ENCODE measurements around the gene PGM1. TPM values are rescaled to one million over a fixed set of nuclear protein-coding genes. Genes with fewer than 3 reads are reported as not detected.

Gene PGM1
- total RNA-seq, 8 experiments from 2014 or later, result 24.4 to 50.1 (median 34.2) TPM

GRCh38 chr1:63622849-63623566 lies 29.8 kb downstream of the PGM1 start:
- ATAC-seq (replicated peaks in 6 of 8), result no peak
- Histone ChIP-seq H3K4me1 (replicated peaks in 1 of 2) (peaks cover 10 to 20% of the 10 kb centered on the region in 2 donors), H3K27ac (no peak overlapping the region), H3K4me3 (no peak overlapping the region)
- in situ Hi-C loops (cut with MboI; ENCODE audit: low pct_unique_long_range_greater_than_20kb in 2 of 9, low sequenced_read_pairs in 9 of 9, unreplicated experiment in 9 of 9), result loop anchor here in 6 of 9 experiments (25.0 kb wide), 1 partner anchor 614 kb away; no protein-coding TSS in a partner anchor
- 66 to 100% (median 82%) methylated on average over 1 to 7 of the region's 7 CpGs for WGBS, 10 experiments

- Histone ChIP-seq H3K4me1 (replicated peaks in 1 of 2) (peaks cover 10 to 20% of the 10 kb centered on the region in 2 donors), H3K4me3 (no peak overlapping the region), H3K27ac (no peak overlapping the region)
- 27 to 95% (median 50%) methylated on average over 1 to 4 of the region's 4 CpGs; no CpG with 5 or more reads in 2 of the 10 experiments for WGBS, 10 experiments
- peak in 5 of 8 experiments; percentile 31 to 66 (median 46) for ATAC-seq (replicated peaks in 6 of 8)
- in situ Hi-C loops (cut with MboI; ENCODE audit: low pct_unique_long_range_greater_than_20kb in 2 of 9, low sequenced_read_pairs in 9 of 9, unreplicated experiment in 9 of 9), result loop anchor here in 6 of 9 experiments (25.0 kb wide), 1 partner anchor 613 kb away; no protein-coding TSS in a partner anchor
Observed at GRCh38 chr1:63623952-63624351, 30.7 kb downstream of the PGM1 start.

- H3K4me3 ChIP-seq, result no peak overlapping the region
- no peak overlapping the region for H3K27ac ChIP-seq
- H3K4me1 ChIP-seq (replicated peaks in 1 of 2), result peaks cover 10 to 20% of the 10 kb centered on the region in 2 donors
- in situ Hi-C loops (cut with MboI; ENCODE audit: low pct_unique_long_range_greater_than_20kb in 2 of 9, low sequenced_read_pairs in 9 of 9, unreplicated experiment in 9 of 9), result loop anchor here in 6 of 9 experiments (25.0 kb wide), 1 partner anchor 612 kb away; no protein-coding TSS in a partner anchor
- ATAC-seq (replicated peaks in 6 of 8), result peak in 3 of 8 experiments; percentile 61 to 77 (median 71)
- WGBS, 10 experiments, result 0 to 94% (median 73%) methylated on average over 1 of the region's 1 CpG; no CpG with 5 or more reads in 3 of the 10 experiments
Observed at GRCh38 chr1:63624911-63625310, 31.7 kb downstream of the PGM1 start.

- Histone ChIP-seq H3K4me1 (replicated peaks in 1 of 2) (peaks cover 10 to 20% of the 10 kb centered on the region in 2 donors), H3K4me3 (no peak overlapping the region), H3K27ac (no peak overlapping the region)
- peak in 1 of 8 experiments; percentile 16 for ATAC-seq (replicated peaks in 6 of 8)
- in situ Hi-C loops (cut with MboI; ENCODE audit: low pct_unique_long_range_greater_than_20kb in 2 of 9, low sequenced_read_pairs in 9 of 9, unreplicated experiment in 9 of 9), result no loop called here
- WGBS, 10 experiments, result 50 to 100% (median 96%) methylated on average over 1 to 2 of the region's 2 CpGs; no CpG with 5 or more reads in 2 of the 10 experiments
Observed at GRCh38 chr1:63626222-63626621, 33.0 kb downstream of the PGM1 start.

- in situ Hi-C loops (cut with MboI; ENCODE audit: low pct_unique_long_range_greater_than_20kb in 2 of 9, low sequenced_read_pairs in 9 of 9, unreplicated experiment in 9 of 9), result no loop called here
- 80 to 100% (median 100%) methylated on average over 1 of the region's 1 CpG; no CpG with 5 or more reads in 1 of the 10 experiments for WGBS, 10 experiments
- Histone ChIP-seq H3K4me3 (no peak overlapping the region), H3K27ac (no peak overlapping the region), H3K4me1 (replicated peaks in 1 of 2) (peaks cover 8 to 15% of the 10 kb centered on the region in 2 donors)
- no peak for ATAC-seq (replicated peaks in 6 of 8)
Observed at GRCh38 chr1:63628607-63629006, 35.4 kb downstream of the PGM1 start.

GRCh38 chr1:63630238-63630637 lies 37.0 kb downstream of the PGM1 start:
- Histone ChIP-seq H3K4me3 (no peak overlapping the region), H3K4me1 (replicated peaks in 1 of 2) (peaks cover 0 to 5% of the 10 kb centered on the region in 2 donors), H3K27ac (no peak overlapping the region)
- ATAC-seq (replicated peaks in 6 of 8), result no peak
- in situ Hi-C loops (cut with MboI; ENCODE audit: low pct_unique_long_range_greater_than_20kb in 2 of 9, low sequenced_read_pairs in 9 of 9, unreplicated experiment in 9 of 9), result no loop called here
- WGBS, 10 experiments, result 50 to 90% (median 76%) methylated on average over 1 to 4 of the region's 4 CpGs; no CpG with 5 or more reads in 1 of the 10 experiments

GRCh38 chr1:63630666-63631065 lies 37.5 kb downstream of the PGM1 start:
- H3K4me3 ChIP-seq, result no peak overlapping the region
- ATAC-seq (replicated peaks in 6 of 8), result no peak
- H3K4me1 ChIP-seq (replicated peaks in 1 of 2), result peaks cover 0 to under 1% of the 10 kb centered on the region in 2 donors
- 17 to 100% (median 86%) methylated on average over 1 of the region's 1 CpG; no CpG with 5 or more reads in 2 of the 10 experiments for WGBS, 10 experiments
- in situ Hi-C loops (cut with MboI; ENCODE audit: low pct_unique_long_range_greater_than_20kb in 2 of 9, low sequenced_read_pairs in 9 of 9, unreplicated experiment in 9 of 9), result no loop called here
- no peak overlapping the region for H3K27ac ChIP-seq

GRCh38 chr1:63632110-63632509 lies 38.9 kb downstream of the PGM1 start:
- in situ Hi-C loops (cut with MboI; ENCODE audit: low pct_unique_long_range_greater_than_20kb in 2 of 9, low sequenced_read_pairs in 9 of 9, unreplicated experiment in 9 of 9), result no loop called here
- Histone ChIP-seq H3K27ac (no peak overlapping the region), H3K4me3 (no peak overlapping the region), H3K4me1 (replicated peaks in 1 of 2) (no peaks in the 10 kb centered on the region)
- WGBS, 10 experiments, result 40 to 93% (median 78%) methylated on average over 1 to 5 of the region's 5 CpGs; no CpG with 5 or more reads in 2 of the 10 experiments
- no peak for ATAC-seq (replicated peaks in 6 of 8)

GRCh38 chr1:63633281-63633680 lies 40.1 kb downstream of the PGM1 start:
- H3K4me1 ChIP-seq (replicated peaks in 1 of 2), result no peaks in the 10 kb centered on the region
- in situ Hi-C loops (cut with MboI; ENCODE audit: low pct_unique_long_range_greater_than_20kb in 2 of 9, low sequenced_read_pairs in 9 of 9, unreplicated experiment in 9 of 9), result no loop called here

GRCh38 chr1:63634471-63634870 lies 41.3 kb downstream of the PGM1 start:
- in situ Hi-C loops (cut with MboI; ENCODE audit: low pct_unique_long_range_greater_than_20kb in 2 of 9, low sequenced_read_pairs in 9 of 9, unreplicated experiment in 9 of 9), result no loop called here
- Histone ChIP-seq H3K4me3 (no peak overlapping the region), H3K4me1 (replicated peaks in 1 of 2) (no peaks in the 10 kb centered on the region), H3K27ac (no peak overlapping the region)
- no peak for ATAC-seq (replicated peaks in 6 of 8)
- 80 to 100% (median 96%) methylated on average over 1 to 4 of the region's 4 CpGs; no CpG with 5 or more reads in 1 of the 10 experiments for WGBS, 10 experiments

More at GRCh38 chr1:63633281-63633680, 40.1 kb downstream of the PGM1 start:
- 86 to 100% (median 95%) methylated on average over 1 to 4 of the region's 4 CpGs; no CpG with 5 or more reads in 2 of the 10 experiments for WGBS, 10 experiments
- ATAC-seq (replicated peaks in 6 of 8), result no peak
- no peak overlapping the region for H3K4me3 ChIP-seq
- H3K27ac ChIP-seq, result no peak overlapping the region

- in situ Hi-C loops (cut with MboI; ENCODE audit: low pct_unique_long_range_greater_than_20kb in 2 of 9, low sequenced_read_pairs in 9 of 9, unreplicated experiment in 9 of 9), result no loop called here
- Histone ChIP-seq H3K4me1 (replicated peaks in 1 of 2) (no peaks in the 10 kb centered on the region), H3K27ac (no peak overlapping the region), H3K4me3 (no peak overlapping the region)
- ATAC-seq (replicated peaks in 6 of 8), result no peak
- WGBS, 10 experiments, result 14 to 100% (median 86%) methylated on average over 1 of the region's 1 CpG; no CpG with 5 or more reads in 3 of the 10 experiments
Observed at GRCh38 chr1:63635681-63636080, 42.5 kb downstream of the PGM1 start.

- in situ Hi-C loops (cut with MboI; ENCODE audit: low pct_unique_long_range_greater_than_20kb in 2 of 9, low sequenced_read_pairs in 9 of 9, unreplicated experiment in 9 of 9), result no loop called here
- H3K27ac ChIP-seq, result no peak overlapping the region
- no peaks in the 10 kb centered on the region for H3K4me1 ChIP-seq (replicated peaks in 1 of 2)
- ATAC-seq (replicated peaks in 6 of 8), result no peak
- H3K4me3 ChIP-seq, result no peak overlapping the region
- WGBS, 10 experiments, result 63 to 97% (median 83%) methylated on average over 1 to 15 of the region's 15 CpGs
Observed at GRCh38 chr1:63636192-63637105, 43.2 kb downstream of the PGM1 start.

GRCh38 chr1:63638471-63638870 lies 45.3 kb downstream of the PGM1 start:
- in situ Hi-C loops (cut with MboI; ENCODE audit: low pct_unique_long_range_greater_than_20kb in 2 of 9, low sequenced_read_pairs in 9 of 9, unreplicated experiment in 9 of 9), result no loop called here
- ATAC-seq (replicated peaks in 6 of 8), result no peak
- 77 to 100% (median 92%) methylated on average over 3 to 8 of the region's 8 CpGs; no CpG with 5 or more reads in 1 of the 10 experiments for WGBS, 10 experiments
- no peak overlapping the region for H3K4me3 ChIP-seq
- no peaks in the 10 kb centered on the region for H3K4me1 ChIP-seq (replicated peaks in 1 of 2)
- H3K27ac ChIP-seq, result no peak overlapping the region
